GM19099 (cell line): ENCODE results near the gene NR3C2.

Experiments used
- POLR2A ChIP-seq: IDR thresholded peaks from 3 replicates; pipeline ENCODE4 v1.6.1; 2011; ENCODE audit warnings: low read depth; ENCODE audit not compliant: insufficient read length; ENCODE audit errors: extremely low read depth

Gene NR3C2

DNA sequence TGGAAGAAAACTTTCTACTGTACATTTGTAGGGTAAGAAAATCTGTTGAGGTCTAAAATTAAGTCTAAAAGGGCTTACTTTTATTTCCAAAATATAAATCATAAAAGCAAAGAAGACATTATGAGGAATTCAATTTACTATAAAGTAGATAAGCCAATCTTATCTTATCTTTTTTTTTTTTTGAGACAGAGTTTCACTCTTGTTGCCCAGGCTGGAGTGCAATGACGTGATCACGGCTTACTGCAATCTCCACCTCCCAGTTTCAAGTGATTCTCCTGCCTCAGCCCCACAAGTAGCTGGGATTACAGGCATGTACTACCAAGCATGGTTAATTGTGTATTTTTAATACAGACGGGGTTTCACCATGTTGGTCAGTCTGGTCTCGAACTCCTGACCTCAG lies 166.9 kb downstream of the NR3C2 start:
- TF ChIP-seq POLR2A, result no peak

DNA sequence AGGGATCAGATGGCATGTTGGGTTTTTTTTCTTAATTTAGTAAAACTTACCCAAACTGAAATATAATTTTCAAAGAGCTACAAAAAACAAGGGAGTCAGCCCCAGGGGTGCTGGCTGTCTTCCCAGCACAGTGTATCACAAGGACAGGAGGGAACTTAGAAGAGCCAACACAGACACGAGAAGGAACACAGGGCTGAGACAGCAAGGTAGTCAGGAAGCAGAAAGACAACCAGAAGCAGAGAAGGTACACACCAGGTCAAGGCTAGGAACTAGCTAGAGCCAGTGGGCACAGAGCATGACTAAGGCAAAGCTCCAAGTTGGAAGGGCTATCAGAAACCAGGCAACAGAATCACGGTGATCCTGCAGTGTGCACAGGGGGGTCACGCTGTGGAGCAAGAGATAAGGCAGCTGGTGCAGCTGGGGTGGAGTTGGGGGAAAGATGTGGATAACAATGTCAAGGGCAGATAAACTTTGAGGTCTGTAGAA lies 168.7 kb downstream of the NR3C2 start:
- no peak for TF ChIP-seq POLR2A

DNA sequence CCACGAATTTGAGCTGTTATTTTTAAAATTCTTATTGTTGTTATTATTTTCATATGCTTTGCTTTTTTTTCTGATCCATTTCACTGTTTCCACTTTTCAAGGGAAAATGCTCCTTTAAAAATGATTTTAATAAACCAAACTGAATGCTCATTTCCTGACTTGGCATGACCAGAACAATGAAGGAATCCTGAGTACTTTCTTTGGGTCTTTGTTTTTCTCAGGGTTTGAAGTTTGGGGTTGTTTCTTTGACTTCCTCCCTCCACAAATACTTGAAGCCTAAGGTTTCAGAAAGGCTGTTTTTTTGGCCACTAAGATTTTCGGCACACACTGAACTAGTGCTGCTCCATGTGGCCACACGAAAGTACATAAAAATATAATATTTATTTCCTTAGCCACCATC lies 171.0 kb downstream of the NR3C2 start:
- TF ChIP-seq POLR2A, result no peak

DNA sequence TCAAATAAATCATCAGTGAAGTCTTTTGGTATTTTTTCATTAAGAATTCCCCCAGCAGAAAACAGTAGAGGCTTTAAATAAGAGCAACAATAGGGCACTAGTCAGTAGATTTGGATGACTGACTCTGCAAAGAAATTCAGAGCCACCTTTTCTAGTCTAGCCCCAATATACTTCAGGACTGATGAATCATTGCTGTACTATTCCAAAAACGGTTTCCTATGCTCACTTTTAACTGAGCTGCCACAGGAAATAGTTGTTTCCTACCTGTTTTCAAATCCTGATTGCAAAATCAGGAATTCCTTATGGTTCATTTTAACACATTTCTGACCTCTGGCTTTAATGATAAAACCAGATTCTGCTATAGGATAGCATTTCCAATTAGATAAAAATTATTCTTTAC lies 171.6 kb downstream of the NR3C2 start:
- no peak for TF ChIP-seq POLR2A

DNA sequence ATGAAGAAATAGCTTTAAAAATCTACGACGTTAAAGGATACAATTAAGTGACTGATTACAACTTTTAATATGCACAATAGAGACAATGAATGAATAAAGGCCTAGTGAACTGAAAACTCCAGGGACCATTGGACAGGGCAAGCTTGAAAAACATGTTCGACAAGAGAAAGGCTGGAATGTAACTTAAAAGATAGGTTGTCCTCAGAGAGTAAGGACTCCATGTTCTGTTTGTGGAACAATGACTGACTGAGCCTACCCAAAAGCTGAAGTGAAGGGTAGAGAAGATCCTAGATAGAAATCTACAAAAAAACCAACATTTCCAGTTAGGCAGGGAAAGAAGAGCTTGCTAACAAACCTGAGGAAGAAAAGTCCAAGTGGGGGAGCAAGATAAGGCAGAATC lies 173.4 kb downstream of the NR3C2 start:
- no peak for TF ChIP-seq POLR2A

DNA sequence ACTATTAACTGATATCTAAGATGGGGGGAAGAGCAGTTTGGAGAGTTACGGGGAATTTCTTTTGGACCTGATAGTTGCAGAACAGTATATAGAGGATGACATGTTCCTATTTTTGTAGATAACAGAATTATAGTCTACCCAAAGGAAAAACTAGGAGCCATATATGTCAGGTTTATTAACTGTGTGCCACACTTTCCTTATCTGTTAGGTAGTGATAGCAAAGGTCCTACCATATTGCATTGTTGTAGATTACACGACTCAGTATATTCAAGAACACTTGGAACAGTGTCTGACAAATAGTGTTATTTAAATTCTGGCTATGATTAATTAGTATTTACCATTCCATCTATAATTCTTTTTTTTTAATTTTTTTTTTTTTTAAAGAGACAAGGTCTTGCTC lies 175.3 kb downstream of the NR3C2 start:
- no peak for TF ChIP-seq POLR2A

DNA sequence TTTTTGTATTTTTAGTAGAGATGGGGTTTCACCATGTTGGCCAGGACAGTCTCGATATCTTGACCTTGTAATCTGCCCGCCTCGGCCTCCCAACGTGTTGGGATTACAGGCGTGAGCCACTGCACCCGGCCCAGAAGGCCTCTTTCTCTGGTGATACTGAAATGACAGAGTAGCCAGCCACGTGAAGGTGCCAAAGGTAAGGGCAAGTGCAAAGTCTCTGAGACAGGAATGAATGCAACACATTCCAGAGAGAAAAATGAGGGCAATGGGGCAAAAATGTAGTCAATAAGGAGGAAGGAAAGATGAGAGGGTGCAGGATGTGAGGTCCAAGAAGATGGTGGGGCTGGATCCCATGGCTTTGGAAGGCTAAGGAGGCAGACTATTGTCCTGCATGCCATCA lies 176.0 kb downstream of the NR3C2 start:
- no peak for TF ChIP-seq POLR2A

DNA sequence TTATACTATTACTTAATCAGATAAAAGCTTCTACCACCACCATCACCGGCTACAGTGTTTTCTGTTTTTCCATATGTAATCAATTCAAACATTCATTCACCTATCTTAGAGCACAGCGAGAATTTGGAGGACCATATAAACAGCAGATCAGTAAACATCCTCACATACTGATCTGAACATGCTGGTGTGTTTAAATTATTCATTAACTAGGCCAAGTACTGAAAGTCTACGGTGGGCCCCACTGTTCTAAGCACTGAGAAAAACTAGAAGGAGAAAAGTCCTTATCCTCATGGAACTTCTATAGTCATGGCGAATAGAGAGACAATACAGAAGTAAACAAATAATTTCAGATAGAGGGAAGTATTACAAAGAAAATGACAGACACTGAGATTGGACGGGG lies 176.6 kb downstream of the NR3C2 start:
- TF ChIP-seq POLR2A, result no peak

DNA sequence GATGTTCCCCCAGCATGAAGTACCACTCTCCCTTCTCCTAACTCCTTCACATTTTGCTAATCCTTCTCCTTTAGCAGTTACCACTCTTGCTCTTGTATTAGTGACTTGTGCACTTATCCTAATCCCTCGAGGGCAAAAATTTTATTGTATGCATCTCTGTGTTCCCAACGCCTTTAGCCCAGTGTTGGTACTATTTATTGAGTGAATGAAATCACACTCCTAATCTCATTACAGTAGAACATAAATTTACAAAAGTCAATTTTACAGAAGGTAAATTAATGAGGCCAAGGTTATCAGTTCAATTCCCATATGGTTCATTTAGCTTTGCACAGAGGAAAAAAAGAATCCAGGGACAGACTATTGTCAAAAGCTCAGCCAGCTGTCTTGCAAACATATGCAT lies 178.4 kb downstream of the NR3C2 start:
- no peak for TF ChIP-seq POLR2A

DNA sequence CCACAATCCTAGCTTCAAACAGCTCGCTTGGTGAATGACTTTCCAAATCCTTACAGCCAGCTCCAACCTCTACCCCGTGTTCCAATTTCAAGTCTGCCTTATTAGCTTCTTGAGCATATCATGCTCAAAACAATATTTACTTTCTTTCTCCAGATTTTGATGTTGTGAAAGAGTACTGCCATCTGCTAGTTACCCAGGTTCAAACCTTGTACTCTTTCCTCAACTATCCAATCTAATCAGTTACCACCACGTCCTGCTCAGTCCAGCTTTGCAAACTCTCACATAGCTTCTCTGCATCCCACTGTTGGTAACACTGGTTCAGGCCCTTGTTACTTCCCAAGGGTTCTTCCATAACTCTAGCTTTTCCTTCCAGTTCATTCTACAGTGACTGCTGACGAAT lies 179.1 kb downstream of the NR3C2 start:
- TF ChIP-seq POLR2A, result no peak

DNA sequence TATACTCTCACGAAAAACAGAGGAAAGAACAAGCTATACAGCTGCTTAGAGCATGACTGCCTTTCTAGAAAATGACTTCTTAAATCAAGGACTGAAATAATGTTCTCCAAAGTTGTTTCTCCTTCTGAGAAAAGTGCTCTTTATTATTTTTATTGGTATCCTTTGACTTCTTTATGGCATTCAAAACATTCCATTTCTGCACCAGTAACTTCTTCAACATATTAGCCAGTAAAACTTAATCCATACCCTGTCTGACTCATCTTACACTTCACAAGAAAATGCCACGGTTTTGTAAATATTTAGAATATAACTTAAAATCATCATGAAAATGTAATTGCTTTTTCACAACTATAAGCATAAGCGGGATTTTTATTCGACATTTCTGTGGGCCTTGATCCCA lies 180.4 kb downstream of the NR3C2 start:
- TF ChIP-seq POLR2A, result no peak

DNA sequence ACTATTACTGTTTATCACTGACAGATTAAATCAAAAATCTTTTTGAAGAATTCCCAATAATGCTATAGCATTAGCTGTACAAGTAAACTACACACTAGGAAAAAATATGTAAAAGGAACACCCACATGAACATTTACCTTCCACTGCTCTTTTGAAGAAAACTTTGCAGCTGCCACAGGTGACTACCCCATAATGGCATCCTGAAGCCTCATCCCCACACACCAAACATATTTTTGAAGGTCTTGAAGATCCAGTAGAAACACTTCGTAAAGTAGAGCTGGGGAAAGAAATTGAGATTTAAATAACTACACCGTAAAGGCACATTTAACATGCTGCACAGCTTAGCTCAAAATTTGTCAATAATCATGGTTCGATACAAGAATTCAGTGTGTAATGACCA lies 182.4 kb downstream of the NR3C2 start:
- no peak for TF ChIP-seq POLR2A

DNA sequence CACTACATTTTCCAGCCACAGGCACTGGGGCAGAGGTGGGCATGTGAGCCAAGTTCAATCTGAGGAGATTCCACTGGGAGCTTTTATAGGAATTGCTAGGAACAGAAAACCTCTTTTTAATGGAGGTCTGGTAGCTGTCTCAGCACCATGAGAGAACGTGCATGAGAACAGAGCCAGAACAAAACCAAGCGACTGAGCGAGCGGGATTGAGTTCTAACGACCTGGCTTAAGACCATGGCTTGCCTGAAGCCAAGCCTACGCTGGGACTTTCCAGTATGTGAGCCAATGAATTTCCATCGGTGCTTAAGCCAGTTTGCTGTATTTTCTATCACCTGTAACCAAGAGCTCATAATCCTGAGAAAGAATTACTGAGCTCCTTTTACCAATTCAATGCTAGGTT lies 183.7 kb downstream of the NR3C2 start:
- no peak for TF ChIP-seq POLR2A

DNA sequence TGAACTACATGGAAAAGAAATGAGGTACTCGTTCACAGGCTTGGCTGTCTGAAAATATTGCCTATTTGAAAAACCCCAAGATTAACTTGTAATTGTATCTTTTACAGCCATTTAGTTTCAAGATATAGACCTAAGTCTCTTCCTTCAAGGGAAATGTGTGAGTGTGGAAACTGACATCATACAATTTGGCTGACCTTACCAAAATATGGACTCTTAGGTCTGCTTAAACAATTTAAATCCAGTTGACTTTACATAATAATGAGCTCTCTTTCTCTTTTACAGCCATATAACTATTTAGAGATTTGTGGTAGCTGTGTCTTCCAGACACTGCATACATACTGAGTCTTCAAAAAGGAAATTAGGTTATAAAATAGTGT lies 186.9 kb downstream of the NR3C2 start:
- no peak for TF ChIP-seq POLR2A

DNA sequence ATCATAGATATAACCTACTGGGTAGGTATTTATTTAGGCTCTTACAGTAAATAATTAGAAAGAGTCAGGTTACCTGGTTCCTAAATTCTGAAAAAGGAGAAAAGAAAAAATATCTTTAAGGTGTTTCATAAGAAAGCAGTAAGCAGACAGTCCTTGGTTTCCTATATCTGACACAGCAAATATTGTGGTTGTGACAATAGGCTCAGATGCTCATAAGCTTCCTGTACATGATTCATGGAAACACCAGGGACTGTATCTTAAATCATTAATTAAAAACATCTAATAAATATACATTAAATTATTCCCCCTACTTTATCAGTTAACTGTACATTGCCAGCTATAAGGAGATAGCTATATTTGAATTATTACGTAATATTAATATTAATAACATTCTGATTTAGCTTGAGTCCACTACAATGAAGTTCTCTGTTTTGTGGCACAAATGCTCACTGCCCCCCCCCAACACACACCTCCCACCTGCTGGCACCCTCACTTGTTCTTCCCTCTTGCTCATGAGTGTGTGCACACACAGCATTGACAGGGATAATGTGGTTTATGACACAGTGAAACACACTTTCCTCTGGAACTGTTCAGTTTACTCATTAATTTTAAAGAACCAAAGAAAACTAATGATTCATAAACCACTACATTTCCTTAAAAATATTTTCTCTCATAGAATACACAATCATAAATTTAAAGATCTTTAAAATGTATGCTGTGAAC lies 187.4 kb downstream of the NR3C2 start:
- TF ChIP-seq POLR2A, result no peak

DNA sequence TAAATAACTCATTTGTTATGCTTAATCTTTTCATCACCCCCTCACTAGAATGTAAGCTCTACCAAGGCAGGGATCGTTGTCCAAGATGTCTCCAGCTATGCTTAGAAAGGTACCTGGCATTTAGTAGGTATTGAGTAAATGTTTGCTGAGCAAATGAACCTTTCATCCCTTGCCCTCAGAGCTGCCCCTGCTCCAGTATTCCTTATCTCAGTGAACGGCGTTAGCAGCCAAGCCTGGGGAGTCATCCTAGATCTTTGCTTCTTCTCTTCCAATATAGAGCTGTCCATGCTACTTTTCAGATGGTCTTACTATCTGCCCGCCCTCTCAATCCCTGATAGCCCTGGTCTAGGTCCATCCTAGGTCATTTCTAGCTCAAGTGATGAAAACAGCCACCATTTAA lies 188.4 kb downstream of the NR3C2 start:
- TF ChIP-seq POLR2A, result no peak

DNA sequence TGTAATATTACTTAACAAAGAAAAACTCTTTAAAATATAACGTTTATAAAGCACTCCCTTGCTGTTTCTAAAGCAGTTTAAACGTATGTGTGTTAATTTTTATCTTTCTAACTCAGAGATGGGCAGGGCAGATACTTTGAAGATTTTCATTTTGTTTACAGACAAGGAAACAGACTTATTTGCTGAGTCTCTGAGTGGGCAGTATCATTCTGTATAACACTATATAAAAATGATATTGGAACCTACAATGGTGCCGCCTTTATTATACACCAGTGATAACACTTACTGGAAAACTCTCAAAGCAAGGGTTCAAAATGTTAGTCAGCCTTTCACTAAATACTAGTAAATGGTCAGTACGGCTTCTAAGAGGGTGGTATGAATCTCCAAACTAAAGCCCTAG lies 193.4 kb downstream of the NR3C2 start:
- no peak for TF ChIP-seq POLR2A
